Measurements from ENCODE around the gene MINPP1. TPM values are rescaled to one million over a fixed set of nuclear protein-coding genes. Genes with fewer than 3 reads are reported as not detected.

Gene MINPP1
- total and polyA plus RNA-seq, 2 of the 4 experiments (the other 2 are of a cell fraction) = 11.7 to 14.4 TPM

DNA sequence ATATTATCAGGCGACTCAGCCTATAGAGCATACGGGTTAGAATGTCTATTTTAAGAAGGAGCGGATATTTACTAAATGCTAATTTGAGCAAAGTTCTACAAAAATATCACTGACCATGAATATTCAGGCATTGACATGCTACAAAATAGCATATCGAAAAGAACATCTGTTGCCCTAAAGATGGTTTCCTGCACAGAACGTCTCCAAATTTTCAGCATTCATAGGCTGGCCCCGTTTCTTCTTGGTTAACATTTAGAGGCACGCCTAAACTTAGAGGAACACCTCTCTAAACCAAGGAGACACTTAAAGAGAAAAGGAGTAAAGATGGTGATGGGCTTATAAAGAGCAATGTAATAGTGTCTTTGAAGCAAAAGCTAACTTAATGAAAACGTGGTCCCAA is 1.3 kb upstream of the MINPP1 start:
- no peak overlapping the region for H2AFZ ChIP-seq (replicated peaks; ENCODE audit: low read length, poor library complexity)
- ChIA-PET POLR2A (ENCODE audit: unreplicated experiment) (no interaction called here), CTCF (no interaction called here)
- no peak overlapping the region for H3K9ac ChIP-seq (ENCODE audit: low read depth, low read length)
- H3K27ac ChIP-seq (ENCODE audit: insufficient read depth, low read length) = no peak overlapping the region
- no peaks in the 10 kb centered on the region for H3K36me3 ChIP-seq (ENCODE audit: control insufficient read depth, insufficient read depth, low read length)
- no peak overlapping the region for H2AK5ac ChIP-seq (ENCODE audit: low read depth, low read length)
- H3K9me3 ChIP-seq (ENCODE audit: control insufficient read depth, insufficient read depth, low read length) = no peaks in the 10 kb centered on the region
- peaks cover 16 to 36% of the 10 kb centered on the region in 2 experiments; a peak in 3 of 4 replicates for H3K79me1 ChIP-seq (ENCODE audit: low read depth in 1 of 2, low read length in 2 of 2)
- 100% methylated on average over 1 of the region's 8 CpGs; no CpG with 5 or more reads in 1 of the 2 experiments for WGBS, 2 experiments (ENCODE audit: extremely low coverage in 2 of 2, insufficient read length in 1 of 2)
- dilution Hi-C loops (cut with HindIII; ENCODE audit: low sequenced_read_pairs, unreplicated experiment) = no loop called here
- TF ChIP-seq MAFK (IDR thresholded peaks at IDR 0.05; ENCODE audit: low read depth, low read length) = no peak
- TF ChIP-seq FOS (IDR thresholded peaks at IDR 0.05; ENCODE audit: low read depth, low read length) = no peak
- TF ChIP-seq, protein P1, sequence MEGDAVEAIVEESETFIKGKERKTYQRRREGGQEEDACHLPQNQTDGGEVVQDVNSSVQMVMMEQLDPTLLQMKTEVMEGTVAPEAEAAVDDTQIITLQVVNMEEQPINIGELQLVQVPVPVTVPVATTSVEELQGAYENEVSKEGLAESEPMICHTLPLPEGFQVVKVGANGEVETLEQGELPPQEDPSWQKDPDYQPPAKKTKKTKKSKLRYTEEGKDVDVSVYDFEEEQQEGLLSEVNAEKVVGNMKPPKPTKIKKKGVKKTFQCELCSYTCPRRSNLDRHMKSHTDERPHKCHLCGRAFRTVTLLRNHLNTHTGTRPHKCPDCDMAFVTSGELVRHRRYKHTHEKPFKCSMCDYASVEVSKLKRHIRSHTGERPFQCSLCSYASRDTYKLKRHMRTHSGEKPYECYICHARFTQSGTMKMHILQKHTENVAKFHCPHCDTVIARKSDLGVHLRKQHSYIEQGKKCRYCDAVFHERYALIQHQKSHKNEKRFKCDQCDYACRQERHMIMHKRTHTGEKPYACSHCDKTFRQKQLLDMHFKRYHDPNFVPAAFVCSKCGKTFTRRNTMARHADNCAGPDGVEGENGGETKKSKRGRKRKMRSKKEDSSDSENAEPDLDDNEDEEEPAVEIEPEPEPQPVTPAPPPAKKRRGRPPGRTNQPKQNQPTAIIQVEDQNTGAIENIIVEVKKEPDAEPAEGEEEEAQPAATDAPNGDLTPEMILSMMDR (conservative IDR thresholded peaks at IDR 0.05; ENCODE audit: low read depth, low read length) = no peak
- no peak for TF ChIP-seq BHLHE40 (IDR thresholded peaks at IDR 0.05; ENCODE audit: low read depth, low read length)
- no peak for TF ChIP-seq CHD1 (IDR thresholded peaks at IDR 0.05; ENCODE audit: low read depth, low read length)
- TF ChIP-seq SMC3 (IDR thresholded peaks at IDR 0.05; ENCODE audit: low read depth, low read length) = no peak
- TF ChIP-seq RCOR1 (IDR thresholded peaks at IDR 0.05; ENCODE audit: insufficient replicate concordance, low read length) = no peak
- TF ChIP-seq MXI1 (IDR thresholded peaks at IDR 0.05; ENCODE audit: borderline replicate concordance, low read depth, low read length) = no peak
- no peak for TF ChIP-seq RFX5 (IDR thresholded peaks at IDR 0.05; ENCODE audit: low read depth, low read length)
- TF ChIP-seq, protein P2, sequence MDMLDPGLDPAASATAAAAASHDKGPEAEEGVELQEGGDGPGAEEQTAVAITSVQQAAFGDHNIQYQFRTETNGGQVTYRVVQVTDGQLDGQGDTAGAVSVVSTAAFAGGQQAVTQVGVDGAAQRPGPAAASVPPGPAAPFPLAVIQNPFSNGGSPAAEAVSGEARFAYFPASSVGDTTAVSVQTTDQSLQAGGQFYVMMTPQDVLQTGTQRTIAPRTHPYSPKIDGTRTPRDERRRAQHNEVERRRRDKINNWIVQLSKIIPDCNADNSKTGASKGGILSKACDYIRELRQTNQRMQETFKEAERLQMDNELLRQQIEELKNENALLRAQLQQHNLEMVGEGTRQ (IDR thresholded peaks at IDR 0.05; ENCODE audit: low read depth, low read length) = no peak
- TF ChIP-seq, protein P3, sequence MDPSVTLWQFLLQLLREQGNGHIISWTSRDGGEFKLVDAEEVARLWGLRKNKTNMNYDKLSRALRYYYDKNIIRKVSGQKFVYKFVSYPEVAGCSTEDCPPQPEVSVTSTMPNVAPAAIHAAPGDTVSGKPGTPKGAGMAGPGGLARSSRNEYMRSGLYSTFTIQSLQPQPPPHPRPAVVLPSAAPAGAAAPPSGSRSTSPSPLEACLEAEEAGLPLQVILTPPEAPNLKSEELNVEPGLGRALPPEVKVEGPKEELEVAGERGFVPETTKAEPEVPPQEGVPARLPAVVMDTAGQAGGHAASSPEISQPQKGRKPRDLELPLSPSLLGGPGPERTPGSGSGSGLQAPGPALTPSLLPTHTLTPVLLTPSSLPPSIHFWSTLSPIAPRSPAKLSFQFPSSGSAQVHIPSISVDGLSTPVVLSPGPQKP (IDR thresholded peaks at IDR 0.05; ENCODE audit: borderline replicate concordance, low read depth, low read length) = no peak
- TF ChIP-seq RAD21 (IDR thresholded peaks at IDR 0.05; ENCODE audit: low read length) = no peak
- no peak for TF ChIP-seq POLR2A (IDR thresholded peaks at IDR 0.05; ENCODE audit: low read depth, low read length)
- TF ChIP-seq NFE2L2 (IDR thresholded peaks at IDR 0.05; ENCODE audit: low read depth, low read length) = no peak
- TF ChIP-seq MAZ (IDR thresholded peaks at IDR 0.05; ENCODE audit: borderline replicate concordance, low read depth, low read length) = no peak
- TF ChIP-seq CEBPB (IDR thresholded peaks at IDR 0.05; ENCODE audit: low read depth, low read length) = no peak
- no peak overlapping the region for H2BK15ac ChIP-seq (ENCODE audit: low read depth, low read length)
- H4K8ac ChIP-seq (ENCODE audit: low read depth in 2 of 2, low read length in 2 of 2) = 0 out of 4 replicates have a peak overlapping the region, but pooled peaks of 1 of the 2 experiments have one; percentile 88
- no peak overlapping the region for H3K4ac ChIP-seq (ENCODE audit: low read depth, low read length)
- no peaks in the 10 kb centered on the region; the same call in 1 of the 2 replicates for H3K9me1 ChIP-seq (ENCODE audit: insufficient read depth, low read length)
- no peak overlapping the region for H2AK9ac ChIP-seq (replicated peaks; ENCODE audit: low read depth, low read length, poor library complexity)
- DNase-seq (no peak), ATAC-seq (ENCODE audit: low read depth) (no peak)
- H3K23ac ChIP-seq (ENCODE audit: low read depth, low read length) = no peak overlapping the region
- H3K56ac ChIP-seq (ENCODE audit: extremely low read depth, insufficient read depth, low read length) = no peak overlapping the region
- H3K4me1 ChIP-seq (ENCODE audit: control insufficient read depth, insufficient read depth, low read length) = peaks cover 1% of the 10 kb centered on the region; the same call in 1 of the 2 replicates
- H3K14ac ChIP-seq (replicated peaks; ENCODE audit: low read depth, low read length) = no peak overlapping the region
- no peak overlapping the region for H2BK5ac ChIP-seq (ENCODE audit: low read depth, low read length, poor library complexity, severe bottlenecking)
- no peak overlapping the region for H3K4me3 ChIP-seq (ENCODE audit: insufficient read depth, low read depth, low read length)
- no peak overlapping the region for H2BK20ac ChIP-seq (ENCODE audit: low read depth, low read length)
- no peak overlapping the region for H2BK120ac ChIP-seq (ENCODE audit: low read depth, low read length)
- intact Hi-C loops (cut with micrococcal nuclease) = no loop called here
- in situ Hi-C loops (cut with MboI; ENCODE audit: low sequenced_read_pairs) = loop anchor here (25.0 kb wide), 1 partner anchor 291 kb away; no protein-coding TSS in a partner anchor
- H3K4me2 ChIP-seq (ENCODE audit: low read depth, low read length) = no peak overlapping the region
- no peaks in the 10 kb centered on the region for H3K27me3 ChIP-seq (ENCODE audit: control insufficient read depth, insufficient read depth, low read length)
- no peaks in the 10 kb centered on the region; the same call in 1 of the 2 replicates for H4K20me1 ChIP-seq (ENCODE audit: insufficient read depth, low read length)
- H3K18ac ChIP-seq (ENCODE audit: low read depth, low read length) = no peak overlapping the region
- no peak overlapping the region for H4K91ac ChIP-seq (ENCODE audit: insufficient read depth, low read depth, low read length)
- BruUV-seq (replicated peaks) = no TSS peak
- H4K5ac ChIP-seq (ENCODE audit: low read depth, low read length) = no peak overlapping the region
